H1 (cell line): ENCODE measurements around the gene AFF1. TPM values are rescaled to one million over a fixed set of nuclear protein-coding genes. Genes with fewer than 3 reads are reported as not detected.

Source experiments
- polyA plus RNA-seq, 7 experiments: library from polyadenylated mRNA; depleted of rRNA in 3 of 7; stranded (reverse) in 5 of 7; unstranded in 2 of 7; fragments of >200 nt in 5 of 7; fragments of 200-250 nt in 2 of 7; gene quantifications; 1 replicate in 5 of 7; 2 replicates in 1 of 7; 4 replicates in 1 of 7; pipeline versions ENCODE4 v1.2.1 to v1.2.3, GENCODE V29; 2011 to 2013; ENCODE audit warnings: missing spikeins in 2 of 7, mixed read lengths in 2 of 7
- total RNA-seq: library from RNA; stranded (reverse); fragmentation: NEBNext Ultra II Directional; extraction: Animal tissue kit (Norgen Biotek cat#: 25700); gene quantifications from 2 replicates; pipeline ENCODE4 v1.2.1, GENCODE V29; 2021
- TF ChIP-seq, protein P1 (sequence below), 3 experiments: IDR thresholded peaks; 1 replicate in 2 of 3; 2 replicates in 1 of 3; pipeline versions ENCODE4 v1.5.1 to v1.6.1; 2011; ENCODE audit warnings: low read length in 3 of 3, mild to moderate bottlenecking in 3 of 3, inconsistent platforms in 2 of 3, low read depth in 1 of 3, moderate library complexity in 1 of 3; ENCODE audit not compliant: insufficient read depth in 1 of 3; ENCODE audit errors: control extremely low read depth in 1 of 3

Gene AFF1
- total and polyA plus RNA-seq, 2 of the 8 experiments (the other 6 are each of a cell fraction or from before 2014, with no cell fraction given) = 14.8 to 85.5 TPM

GRCh38 chr4:87114245-87115062 is 179.6 kb downstream of the AFF1 start (continued):
- TF ChIP-seq, protein P1, sequence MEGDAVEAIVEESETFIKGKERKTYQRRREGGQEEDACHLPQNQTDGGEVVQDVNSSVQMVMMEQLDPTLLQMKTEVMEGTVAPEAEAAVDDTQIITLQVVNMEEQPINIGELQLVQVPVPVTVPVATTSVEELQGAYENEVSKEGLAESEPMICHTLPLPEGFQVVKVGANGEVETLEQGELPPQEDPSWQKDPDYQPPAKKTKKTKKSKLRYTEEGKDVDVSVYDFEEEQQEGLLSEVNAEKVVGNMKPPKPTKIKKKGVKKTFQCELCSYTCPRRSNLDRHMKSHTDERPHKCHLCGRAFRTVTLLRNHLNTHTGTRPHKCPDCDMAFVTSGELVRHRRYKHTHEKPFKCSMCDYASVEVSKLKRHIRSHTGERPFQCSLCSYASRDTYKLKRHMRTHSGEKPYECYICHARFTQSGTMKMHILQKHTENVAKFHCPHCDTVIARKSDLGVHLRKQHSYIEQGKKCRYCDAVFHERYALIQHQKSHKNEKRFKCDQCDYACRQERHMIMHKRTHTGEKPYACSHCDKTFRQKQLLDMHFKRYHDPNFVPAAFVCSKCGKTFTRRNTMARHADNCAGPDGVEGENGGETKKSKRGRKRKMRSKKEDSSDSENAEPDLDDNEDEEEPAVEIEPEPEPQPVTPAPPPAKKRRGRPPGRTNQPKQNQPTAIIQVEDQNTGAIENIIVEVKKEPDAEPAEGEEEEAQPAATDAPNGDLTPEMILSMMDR (IDR thresholded peaks at IDR 0.05; ENCODE audit: control extremely low read depth in 1 of 3, insufficient read depth in 1 of 3, low read depth in 1 of 3, low read length in 3 of 3) = peak; percentile 34 to 57 (median 54)
